Spleen (tissue), 11 donors: ENCODE data around the gene DMWD. TPM values are rescaled to one million over a fixed set of nuclear protein-coding genes. Genes with fewer than 3 reads are reported as not detected.
"Not testable (repeated sequence)": the region's sequence is repeated elsewhere in the genome, so short reads cannot be mapped to it uniquely, and the experiment has no call there.

Experiments
- DNase-seq: peaks from one replicate; pipeline ENCODE4 v3.0.0-alpha.2; 2020
- H3K27ac ChIP-seq, 8 donors: fragments of 200-600 bp; sonication (generic) in 7 of 8; 1 replicate in 4 of 8; 2 replicates in 4 of 8; pipeline versions ENCODE4 v1.5.0 to v1.8.0; 2016 to 2021; ENCODE audit warnings: inconsistent platforms in 4 of 8, mild to moderate bottlenecking in 4 of 8, moderate library complexity in 1 of 8
- H3K27me3 ChIP-seq, 7 donors: fragments of 200-600 bp; sonication (generic) in 6 of 7; replicated peaks in 1 of 7; 1 replicate in 4 of 7; 2 replicates in 3 of 7; pipeline versions ENCODE4 v1.5.0 to v1.8.0; 2016 to 2021; ENCODE audit warnings: inconsistent platforms in 3 of 7, mild to moderate bottlenecking in 1 of 7
- H3K36me3 ChIP-seq, 6 donors: fragments of 200-600 bp; sonication (generic) in 5 of 6; 1 replicate in 4 of 6; 2 replicates in 2 of 6; pipeline versions ENCODE4 v1.5.0 to v1.8.0; 2016 to 2021; ENCODE audit warnings: inconsistent platforms in 2 of 6
- H3K4me1 ChIP-seq, 6 donors: fragments of 200-600 bp; sonication (generic) in 5 of 6; 1 replicate in 3 of 6; 2 replicates in 3 of 6; pipeline versions ENCODE4 v1.5.0 to v1.8.0; 2016 to 2021; ENCODE audit warnings: inconsistent platforms in 3 of 6
- H3K4me3 ChIP-seq, 8 donors: fragments of 200-600 bp; sonication (generic) in 7 of 8; 1 replicate in 4 of 8; 2 replicates in 4 of 8; pipeline versions ENCODE4 v1.5.0 to v1.8.0; 2016 to 2021; ENCODE audit warnings: inconsistent platforms in 4 of 8, mild to moderate bottlenecking in 4 of 8, moderate library complexity in 2 of 8
- H3K9me3 ChIP-seq, 8 donors: fragments of 200-600 bp; sonication (generic) in 7 of 8; 1 replicate in 4 of 8; 2 replicates in 4 of 8; pipeline versions ENCODE4 v1.5.0 to v1.8.0; 2016 to 2021; ENCODE audit warnings: inconsistent platforms in 4 of 8
- CTCF ChIP-seq, 11 experiments: fragments of 200-600 bp in 7 of 11; fragments of 450-650 bp in 4 of 11; sonication (generic) in 4 of 11; IDR thresholded peaks in 8 of 11; conservative IDR thresholded peaks in 3 of 11; 1 replicate in 7 of 11; 2 replicates in 4 of 11; pipeline versions ENCODE4 v1.4.0 to v1.8.0; 2016 to 2021; ENCODE audit warnings: antibody characterized with exemption in 11 of 11, inconsistent platforms in 4 of 11, mild to moderate bottlenecking in 1 of 11
- POLR2A ChIP-seq, 3 donors: fragments of 450-650 bp; IDR thresholded peaks; one replicate each; pipeline ENCODE4 v1.5.1; 2017; ENCODE audit warnings: antibody characterized with exemption in 3 of 3, mild to moderate bottlenecking in 1 of 3
- POLR2AphosphoS5 ChIP-seq, 3 donors: sonication (generic); formaldehyde crosslinking; IDR thresholded peaks; one replicate each; pipeline ENCODE4 v1.5.1; 2017; ENCODE audit warnings: antibody characterized with exemption in 3 of 3
- WGBS, 5 donors: extraction: QIAGEN DNeasy Blood & Tissue Kit in 3 of 5; methylation state at CpG; one replicate each; pipeline versions ENCODE4 v1.1.5 to v1.1.7; 2013 to 2018; 5-methylcytosine and 5-hydroxymethylcytosine counted together
- intact Hi-C: fragments of 100-400 bp; cut with DNase I; formaldehyde crosslinking; loops from one replicate; pipeline ENCODE4 v1.15.0; 2023; ENCODE audit warnings: low total_unique reads
- polyA plus RNA-seq, 3 donors: library from polyadenylated mRNA; stranded (reverse); fragments of 200-250 nt; gene quantifications; one replicate each; pipeline ENCODE4 v1.2.1, GENCODE V29; 2013
- total RNA-seq, 7 donors: library from RNA; depleted of rRNA in 3 of 7; stranded (reverse); fragments of >200 nt in 3 of 7; fragmentation: NEBNext Ultra II Directional in 4 of 7; extraction: Animal tissue kit (Norgen Biotek cat#: 25700) in 4 of 7; gene quantifications; one replicate each; pipeline versions ENCODE4 v1.1.0 to v1.2.1, GENCODE V29; 2016 to 2021
- donor health status: healthy with polysubstance abuse.
- donor health status: DM: no; HTN: no; CAD: no; lungs with moderate emphysema.
- donor health status: DM: no; HTN: no; CAD: no.
- donor health status: Bipolar disorder and iron deficiency.
- donor health status: healthy.
- donor health status: DM: no; HTN: no; CAD: no.
- donor health status: DM: yes; HTN: yes; CAD: no.

Gene DMWD
- total and polyA plus RNA-seq, 10 donors: 6.4 to 57.0 (median 42.6) TPM

- DNase-seq: no peak
- intact Hi-C loops: no loop called here
- H3K4me1 ChIP-seq: peaks cover 0 to 6% (median 5%) of the 10 kb centered on the region in 6 donors
- no peak for TF ChIP-seq CTCF (IDR thresholded peaks at IDR 0.05 in 8 of 11, conservative IDR thresholded peaks at IDR 0.05 in 3 of 11)
- H3K9me3 ChIP-seq: no peaks in the 10 kb centered on the region
- H3K4me3 ChIP-seq: no peak overlapping the region
- peaks cover 0 to 30% (median 0%) of the 10 kb centered on the region in 7 donors for H3K27me3 ChIP-seq
- 86 to 95% (median 92%) methylated on average over 8 of the region's 8 CpGs for WGBS, 5 donors
- H3K27ac ChIP-seq: no peak overlapping the region
- H3K36me3 ChIP-seq: no peaks in the 10 kb centered on the region
Measured at GRCh38 chr19:45804959-45805230, 12.2 kb upstream of the DMWD start.

DNA sequence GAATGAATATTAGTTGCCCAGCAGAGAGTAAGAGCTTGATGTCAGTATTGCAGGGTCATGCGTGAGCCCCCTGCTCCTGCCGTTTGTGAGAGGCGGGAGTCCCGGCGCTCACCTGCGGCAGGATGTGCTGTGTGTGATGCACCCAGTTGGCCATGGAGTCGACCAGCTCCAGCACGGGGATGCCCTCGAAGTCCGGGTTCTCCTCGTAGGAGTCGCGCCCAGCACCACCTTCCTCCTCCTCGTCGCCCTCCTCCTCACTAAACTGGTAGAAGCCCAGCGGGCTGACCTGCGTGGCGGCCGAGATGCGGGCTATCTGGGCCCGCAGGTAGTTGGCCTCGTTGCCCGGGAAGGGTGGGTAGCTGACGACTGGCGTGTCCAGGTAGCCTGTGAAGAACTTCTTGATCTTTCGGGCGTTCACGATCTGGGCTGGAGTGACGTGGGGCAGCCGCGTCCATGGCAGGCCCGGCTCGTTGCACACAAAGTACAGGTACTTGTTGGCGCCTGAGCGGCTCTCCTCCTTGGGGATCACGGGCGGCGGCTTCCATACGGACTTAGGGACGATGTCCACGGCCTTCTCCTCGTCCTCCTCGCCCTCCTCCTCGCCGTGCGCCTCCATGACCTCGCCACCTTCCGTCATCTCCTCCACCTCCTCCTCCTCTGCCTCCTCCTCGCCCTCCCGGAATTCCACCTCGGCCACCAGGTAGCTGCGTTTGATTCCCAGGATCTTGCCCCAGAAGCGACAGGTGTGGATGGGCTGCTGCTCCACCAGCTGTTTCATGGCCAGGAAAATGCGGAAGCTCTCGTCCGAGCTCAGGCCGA lies 11.7 kb upstream of the DMWD start:
- intact Hi-C loops: no loop called here
- 89 to 94% (median 91%) methylated on average over 55 to 57 of the region's 57 CpGs for WGBS, 5 donors
- TF ChIP-seq POLR2AphosphoS5 (IDR thresholded peaks at IDR 0.05) (no peak), CTCF (IDR thresholded peaks at IDR 0.05 in 8 of 11, conservative IDR thresholded peaks at IDR 0.05 in 3 of 11) (no peak), POLR2A (IDR thresholded peaks at IDR 0.05) (no peak)
- H3K27me3 ChIP-seq: peaks cover 0 to 36% (median 0%) of the 10 kb centered on the region in 7 donors
- H3K4me3 ChIP-seq: no peak overlapping the region
- H3K4me1 ChIP-seq: peaks cover 0 to 4% (median under 1%) of the 10 kb centered on the region in 6 donors
- no peaks in the 10 kb centered on the region for H3K36me3 ChIP-seq
- no peak overlapping the region for H3K27ac ChIP-seq
- H3K9me3 ChIP-seq: no peaks in the 10 kb centered on the region
- no peak for DNase-seq

DNA sequence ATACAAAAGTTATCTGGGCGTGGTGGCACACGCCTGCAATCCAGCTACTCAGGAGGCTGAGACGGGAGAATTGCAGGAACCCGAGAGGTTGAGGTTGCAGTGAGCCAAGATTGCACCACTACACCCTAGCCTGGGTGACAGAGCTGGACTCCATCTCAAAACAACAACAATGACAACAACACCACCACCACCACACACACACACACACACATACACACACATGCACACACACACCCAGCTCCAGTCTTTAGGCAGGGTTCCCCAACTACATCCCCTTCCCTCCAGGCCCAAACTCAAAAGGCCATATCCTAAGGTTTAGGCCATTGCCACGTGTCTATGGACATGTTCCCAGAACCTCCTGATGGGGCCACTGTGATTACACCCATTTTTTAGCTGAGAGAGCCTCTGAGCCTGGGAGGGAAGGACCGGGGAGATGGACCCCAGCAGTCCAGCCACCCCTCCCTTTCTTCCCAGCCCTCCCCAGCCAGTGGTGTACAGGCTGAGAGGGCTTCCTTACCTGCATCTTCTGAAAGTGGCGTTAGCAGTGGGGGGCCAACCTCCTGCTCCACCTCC lies 9.0 kb upstream of the DMWD start:
- no peaks in the 10 kb centered on the region for H3K36me3 ChIP-seq
- DNase-seq: no peak
- no peak overlapping the region for H3K27ac ChIP-seq
- no peaks in the 10 kb centered on the region for H3K9me3 ChIP-seq
- 69 to 85% (median 75%) methylated on average over 7 of the region's 7 CpGs for WGBS, 5 donors
- no peak overlapping the region for H3K4me3 ChIP-seq
- intact Hi-C loops: no loop called here
- H3K27me3 ChIP-seq: peaks cover 0 to 59% (median 3%) of the 10 kb centered on the region in 7 donors
- TF ChIP-seq POLR2A (IDR thresholded peaks at IDR 0.05) (no peak), POLR2AphosphoS5 (IDR thresholded peaks at IDR 0.05) (no peak), CTCF (IDR thresholded peaks at IDR 0.05 in 8 of 11, conservative IDR thresholded peaks at IDR 0.05 in 3 of 11) (no peak)
- peaks cover 0 to 13% (median 8%) of the 10 kb centered on the region in 6 donors for H3K4me1 ChIP-seq

DNA sequence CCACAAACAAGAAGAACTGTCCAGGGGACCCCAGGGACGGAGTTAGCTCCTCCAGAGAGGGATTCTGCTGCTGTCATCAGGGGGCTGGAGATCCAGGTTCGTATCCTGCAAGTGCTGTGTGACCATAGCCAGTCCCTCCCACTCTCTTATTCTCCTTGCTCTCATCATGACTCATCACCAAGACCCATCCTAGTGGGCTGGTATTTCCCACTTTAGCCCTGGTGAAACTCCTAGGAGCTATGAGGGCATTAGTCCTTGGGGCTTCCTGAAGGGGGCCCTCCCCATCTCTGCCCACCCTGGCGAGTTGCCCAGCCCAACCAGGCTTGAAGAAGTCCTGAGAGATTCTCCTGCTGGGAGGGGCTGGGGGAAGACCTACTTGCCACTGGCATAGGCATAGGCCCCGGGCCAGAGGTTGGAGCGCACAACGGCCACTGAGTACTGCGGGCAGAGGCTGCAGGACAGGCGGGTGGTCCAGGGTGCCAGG lies 7.5 kb upstream of the DMWD start:
- Histone ChIP-seq H3K4me3 (no peak overlapping the region), H3K27ac (no peak overlapping the region), H3K36me3 (no peaks in the 10 kb centered on the region), H3K27me3 (peaks cover 0 to 75% (median 4%) of the 10 kb centered on the region in 7 donors), H3K4me1 (peaks cover 0 to 13% (median 8%) of the 10 kb centered on the region in 6 donors), H3K9me3 (no peaks in the 10 kb centered on the region)
- TF ChIP-seq CTCF (IDR thresholded peaks at IDR 0.05 in 8 of 11, conservative IDR thresholded peaks at IDR 0.05 in 3 of 11) (no peak), POLR2A (IDR thresholded peaks at IDR 0.05) (no peak), POLR2AphosphoS5 (IDR thresholded peaks at IDR 0.05) (no peak)
- DNase-seq: no peak
- WGBS, 5 donors: 62 to 76% (median 74%) methylated on average over 8 of the region's 8 CpGs
- intact Hi-C loops: no loop called here

GRCh38 chr19:45799541-45799940 lies 6.9 kb upstream of the DMWD start:
- H3K27ac ChIP-seq, H3K9me3 ChIP-seq, H3K4me3 ChIP-seq, intact Hi-C loops, H3K36me3 ChIP-seq, DNase-seq: not testable (repeated sequence)
- H3K4me1 ChIP-seq: peaks cover 0 to 13% (median 8%) of the 10 kb centered on the region in 6 donors
- WGBS, 5 donors: 84 to 96% (median 89%) methylated on average over 4 to 5 of the region's 5 CpGs
- H3K27me3 ChIP-seq: peaks cover 0 to 81% (median 4%) of the 10 kb centered on the region in 7 donors
